ENCODE results near the gene MCMBP.

The MCMBP gene

GRCh38 chr10:119781498-119781897 is 91.1 kb downstream of the MCMBP start:
- FAIRE-seq: no peak

- FAIRE-seq: no peak
Measured at GRCh38 chr10:119780879-119781480, 91.7 kb downstream of the MCMBP start.
